CD14-positive monocyte (primary cell): ENCODE data around the gene ZNF688. TPM values are rescaled to one million over a fixed set of nuclear protein-coding genes. Genes with fewer than 3 reads are reported as not detected.
A peak's percentile ranks its signal among the peaks of the same experiment; 100 is the strongest.

ENCODE experiments used
- DNase-seq, 3 donors: peaks; one replicate each; pipeline ENCODE4 v3.0.0-alpha.2; 2011 to 2022
- H2AFZ ChIP-seq: 2 replicates; pipeline ENCODE4 v1.6.0; 2012; ENCODE audit warnings: mild to moderate bottlenecking, low read depth, low read length, inconsistent platforms; ENCODE audit not compliant: insufficient read depth, poor library complexity, severe bottlenecking
- H3K27ac ChIP-seq, 2 donors: 1 replicate in 1 of 2; 2 replicates in 1 of 2; pipeline ENCODE4 v1.5.1; 2012 to 2013; ENCODE audit warnings: low read length in 2 of 2, control low read depth in 1 of 2, inconsistent platforms in 1 of 2, low read depth in 1 of 2, mild to moderate bottlenecking in 1 of 2
- H3K27me3 ChIP-seq, 2 donors: one replicate each; pipeline versions ENCODE4 v1.6.0 to v1.6.1; 2011 to 2013; ENCODE audit warnings: low read length in 2 of 2; ENCODE audit not compliant: control insufficient read depth in 2 of 2, insufficient read depth in 2 of 2
- H3K36me3 ChIP-seq, 2 donors: replicated peaks in 1 of 2; 1 replicate in 1 of 2; 2 replicates in 1 of 2; pipeline versions ENCODE4 v1.5.1 to v1.6.1; 2012 to 2013; ENCODE audit warnings: low read length in 2 of 2, control low read depth in 1 of 2, inconsistent platforms in 1 of 2, mild to moderate bottlenecking in 1 of 2; ENCODE audit not compliant: insufficient read depth in 2 of 2, control insufficient read depth in 1 of 2
- H3K4me1 ChIP-seq, 2 donors: 1 replicate in 1 of 2; 2 replicates in 1 of 2; pipeline versions ENCODE4 v1.5.1 to v1.6.1; 2012 to 2013; ENCODE audit warnings: low read length in 2 of 2, control low read depth in 1 of 2, inconsistent platforms in 1 of 2, mild to moderate bottlenecking in 1 of 2, moderate library complexity in 1 of 2; ENCODE audit not compliant: insufficient read depth in 2 of 2, control insufficient read depth in 1 of 2
- H3K4me2 ChIP-seq: replicated peaks from 2 replicates; pipeline ENCODE3; 2012; ENCODE audit warnings: low read length, moderate library complexity, mild to moderate bottlenecking; ENCODE audit not compliant: poor library complexity, severe bottlenecking; ENCODE audit errors: extremely low read depth
- H3K4me3 ChIP-seq, 3 experiments: fragments of 200-600 bp in 1 of 3; sonication (generic) in 1 of 3; replicated peaks in 1 of 3; 1 replicate in 2 of 3; 2 replicates in 1 of 3; pipeline ENCODE4 v1.5.1; 2011 to 2013; ENCODE audit warnings: low read length in 3 of 3, mild to moderate bottlenecking in 3 of 3, control low read depth in 2 of 3, low read depth in 2 of 3, inconsistent platforms in 1 of 3, moderate library complexity in 1 of 3
- H3K79me2 ChIP-seq: 2 replicates; pipeline ENCODE4 v1.6.0; 2012; ENCODE audit warnings: mild to moderate bottlenecking, control low read depth, inconsistent platforms, low read length, moderate library complexity; ENCODE audit not compliant: insufficient read depth
- H3K9ac ChIP-seq: 2 replicates; pipeline ENCODE4 v1.6.0; 2017; ENCODE audit warnings: low read length, mild to moderate bottlenecking; ENCODE audit not compliant: insufficient read depth, poor library complexity, severe bottlenecking
- H3K9me3 ChIP-seq, 2 donors: replicated peaks in 1 of 2; 1 replicate in 1 of 2; 2 replicates in 1 of 2; pipeline versions ENCODE4 v1.5.1 to v1.6.1; 2012 to 2013; ENCODE audit warnings: low read length in 2 of 2, control low read depth in 1 of 2; ENCODE audit not compliant: control insufficient read depth in 1 of 2, insufficient read depth in 1 of 2
- H4K20me1 ChIP-seq: 2 replicates; pipeline ENCODE4 v1.6.0; 2012; ENCODE audit warnings: mild to moderate bottlenecking, low read length, control low read depth, moderate library complexity; ENCODE audit not compliant: insufficient read depth
- H3K27ac Mint-ChIP-seq, 7 donors: one replicate each; pipeline ENCODE4 v1.8.0; 2020; ENCODE audit warnings: mild to moderate bottlenecking in 7 of 7, mixed read lengths in 7 of 7, moderate library complexity in 6 of 7, inconsistent platforms in 2 of 7
- H3K27me3 Mint-ChIP-seq, 3 donors: one replicate each; pipeline ENCODE4 v1.8.0; 2021 to 2022; ENCODE audit warnings: low read depth in 3 of 3, mild to moderate bottlenecking in 3 of 3, mixed read lengths in 3 of 3, moderate library complexity in 3 of 3, inconsistent platforms in 1 of 3
- H3K36me3 Mint-ChIP-seq, 2 donors: one replicate each; pipeline ENCODE4 v1.8.0; 2020; ENCODE audit warnings: mixed read lengths in 2 of 2, inconsistent platforms in 1 of 2, mild to moderate bottlenecking in 1 of 2
- H3K4me1 Mint-ChIP-seq: one replicate; pipeline ENCODE4 v1.8.0; 2020; ENCODE audit warnings: mild to moderate bottlenecking, mixed read lengths
- H3K4me3 Mint-ChIP-seq, 2 donors: one replicate each; pipeline ENCODE4 v1.8.0; 2020; ENCODE audit warnings: mild to moderate bottlenecking in 2 of 2, mixed read lengths in 2 of 2, moderate library complexity in 1 of 2
- H3K9me3 Mint-ChIP-seq, 7 donors: one replicate each; pipeline ENCODE4 v1.8.0; 2020 to 2022; ENCODE audit warnings: mixed read lengths in 7 of 7, mild to moderate bottlenecking in 6 of 7, moderate library complexity in 6 of 7, inconsistent platforms in 2 of 7
- CTCF ChIP-seq: fragments of 200-600 bp; IDR thresholded peaks from one replicate; pipeline ENCODE4 v1.8.0; 2022; ENCODE audit warnings: antibody characterized with exemption, mild to moderate bottlenecking
- WGBS: methylation state at CpG from one replicate; pipeline ENCODE4 v1.1.5; 2013; ENCODE audit warnings: missing lambda C conversion rate; ENCODE audit not compliant: insufficient coverage; 5-methylcytosine and 5-hydroxymethylcytosine counted together
- intact Hi-C, 2 donors: fragments of 100-400 bp; cut with micrococcal nuclease; formaldehyde crosslinking; loops; one replicate each; pipeline versions ENCODE4 v1.15.0 to v1.15.1; 2023
- polyA plus RNA-seq, 3 donors: library from polyadenylated mRNA; depleted of rRNA in 1 of 3; unstranded in 2 of 3; stranded (reverse) in 1 of 3; fragments of 300-500 nt in 2 of 3; fragments of >200 nt in 1 of 3; fragmentation: Illumina TruSeq in 2 of 3; gene quantifications; 1 replicate in 2 of 3; 2 replicates in 1 of 3; pipeline ENCODE4 v1.2.3, GENCODE V29; 2012 to 2021

ZNF688 gene
- polyA plus RNA-seq, 3 donors: 10.3 to 24.1 (median 18.9) TPM

GRCh38 chr16:30557707-30557956, 13.9 kb downstream of the ZNF688 start:
- H3K27ac Mint-ChIP-seq: peak overlapping the region in 6 of 7 donors; percentile 65 to 95 (median 86)
- peak overlapping the region; percentile 99 for H2AFZ ChIP-seq
- peaks cover 0 to 5% (median 2%) of the 10 kb centered on the region in 3 donors for H3K27me3 Mint-ChIP-seq
- H3K27me3 ChIP-seq: no peaks in the 10 kb centered on the region
- H3K4me1 Mint-ChIP-seq: peaks cover 59% of the 10 kb centered on the region
- peak overlapping the region; percentile 91 for H3K9ac ChIP-seq
- H3K4me1 ChIP-seq: peaks cover 54 to 66% of the 10 kb centered on the region in 2 donors
- no peak for DNase-seq
- H3K4me3 ChIP-seq: peak overlapping the region; percentile 61 to 93 (median 80)
- peaks cover 12 to 16% of the 10 kb centered on the region in 2 donors for H3K36me3 ChIP-seq
- TF ChIP-seq CTCF: peak; percentile 13
- peaks cover 32% of the 10 kb centered on the region for H3K79me2 ChIP-seq
- WGBS: 1% methylated on average over 17 of the region's 17 CpGs
- no peaks in the 10 kb centered on the region for H3K9me3 ChIP-seq
- H3K4me3 Mint-ChIP-seq: peak overlapping the region; percentile 83 to 88
- intact Hi-C loops: loop anchor here in 1 of 2 donors (2.0 to 10.0 kb wide), 2 partner anchors 15 to 57 kb away; partner anchors contain the start of gene ZNF689
- H3K9me3 Mint-ChIP-seq: no peaks in the 10 kb centered on the region
- peaks cover 14 to 27% of the 10 kb centered on the region in 2 donors for H3K36me3 Mint-ChIP-seq
- H3K27ac ChIP-seq: peak overlapping the region; percentile 76 to 80
- peak overlapping the region; percentile 95 for H3K4me2 ChIP-seq
- peaks cover 6% of the 10 kb centered on the region for H4K20me1 ChIP-seq

DNA sequence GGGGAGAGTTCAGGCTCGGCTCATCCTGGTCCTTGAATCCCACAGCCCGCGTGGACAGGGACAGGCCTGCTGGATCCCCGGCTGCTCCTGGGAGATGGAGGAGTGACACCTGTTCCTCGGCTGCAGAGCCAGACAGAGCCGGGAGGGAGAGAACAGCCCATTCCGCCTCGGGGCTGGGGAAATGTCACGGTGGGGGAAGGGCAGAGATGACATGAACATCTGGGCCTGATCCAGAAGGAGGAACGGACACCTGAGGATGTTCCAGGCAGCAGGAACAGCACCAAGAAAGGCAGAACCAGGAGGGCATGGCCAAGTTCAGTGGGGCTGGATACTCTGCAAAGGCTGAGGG, 15.4 kb downstream of the ZNF688 start:
- TF ChIP-seq CTCF: no peak
- H3K79me2 ChIP-seq: peaks cover 32% of the 10 kb centered on the region
- peaks cover 6% of the 10 kb centered on the region for H4K20me1 ChIP-seq
- Mint-ChIP-seq H3K9me3 (no peaks in the 10 kb centered on the region), H3K36me3 (peaks cover 17 to 30% of the 10 kb centered on the region in 2 donors), H3K4me3 (no peak overlapping the region), H3K4me1 (peaks cover 50% of the 10 kb centered on the region), H3K27ac (peak overlapping the region in 3 of 7 donors; percentile 8 to 47 (median 27)), H3K27me3 (peaks cover 0 to 3% (median 2%) of the 10 kb centered on the region in 3 donors)
- no peaks in the 10 kb centered on the region for H3K27me3 ChIP-seq
- no peak for DNase-seq
- H2AFZ ChIP-seq: no peak overlapping the region
- intact Hi-C loops: loop anchor here in 1 of 2 donors (2.0 to 10.0 kb wide), 2 partner anchors 17 to 59 kb away; partner anchors contain the start of gene ZNF689
- peaks cover 43 to 54% of the 10 kb centered on the region in 2 donors for H3K4me1 ChIP-seq
- H3K27ac ChIP-seq: no peak overlapping the region
- WGBS: 97% methylated on average over 8 of the region's 10 CpGs
- no peak overlapping the region for H3K4me2 ChIP-seq
- no peaks in the 10 kb centered on the region for H3K9me3 ChIP-seq
- no peak overlapping the region for H3K4me3 ChIP-seq
- H3K36me3 ChIP-seq: peaks cover 12 to 16% of the 10 kb centered on the region in 2 donors
- H3K9ac ChIP-seq: no peak overlapping the region
